K562 (cell line): ENCODE data around the gene CCDC9. TPM values are rescaled to one million over a fixed set of nuclear protein-coding genes. Genes with fewer than 3 reads are reported as not detected.
A peak's percentile ranks its signal among the peaks of the same experiment; 100 is the strongest.

Experiments
- ESRRB ChIP-seq: fragments of 250-450 bp; sonication (Bioruptor Pico); IDR thresholded peaks from 2 replicates; pipeline ENCODE4 v1.5.0; 2020; ENCODE audit warnings: mild to moderate bottlenecking, moderate library complexity, borderline replicate concordance
- HDAC1 ChIP-seq, 2 experiments: fragments of 450-650 bp; IDR thresholded peaks; 2 replicates each; pipeline ENCODE4 v1.6.1; 2016 to 2017; ENCODE audit warnings: inconsistent platforms in 1 of 2, mild to moderate bottlenecking in 1 of 2, moderate library complexity in 1 of 2
- JUNB ChIP-seq: fragments of 450-650 bp; formaldehyde crosslinking; conservative IDR thresholded peaks from 2 replicates; pipeline ENCODE4 v1.4.0; 2020; ENCODE audit warnings: mild to moderate bottlenecking
- NR2C2 ChIP-seq, 2 experiments: fragments of 200-800 bp in 1 of 2; sonication (Bioruptor generic) in 1 of 2; sonication (generic) in 1 of 2; formaldehyde crosslinking in 1 of 2; IDR thresholded peaks; 2 replicates each; pipeline versions ENCODE4 v1.6.1 to v1.8.0; 2016 to 2022; ENCODE audit warnings: mild to moderate bottlenecking in 1 of 2, missing compliant biosample characterization in 1 of 2, missing genetic modification characterization in 1 of 2, missing genetic modification reagents in 1 of 2
- RBFOX2 ChIP-seq: fragments of 200-400 bp; formaldehyde crosslinking; IDR thresholded peaks from 2 replicates; pipeline ENCODE4 v1.6.1; 2017; ENCODE audit warnings: low read depth, mild to moderate bottlenecking, low read length, moderate library complexity
- ZFP36 ChIP-seq: fragments of 150-350 bp; IDR thresholded peaks from 2 replicates; pipeline ENCODE4 v1.6.1; 2018; ENCODE audit warnings: low read length, low read depth; ENCODE audit not compliant: partially characterized antibody
- ZNF12 ChIP-seq: sonication (generic); formaldehyde crosslinking; IDR thresholded peaks from 2 replicates; pipeline ENCODE4 v1.4.0; 2020; ENCODE audit warnings: mild to moderate bottlenecking, missing genetic modification reagents
- polyA plus RNA-seq, 8 experiments: library from polyadenylated mRNA; depleted of rRNA in 4 of 8; stranded (reverse) in 5 of 8; unstranded in 3 of 8; fragments of >200 nt; fragmentation: Nextera tagmentation in 2 of 8; fragmentation: Illumina TruSeq in 1 of 8; extraction: Ambion mirVana in 2 of 8; extraction: Trizol in 1 of 8; gene quantifications; 2 replicates each; pipeline versions ENCODE4 v1.2.1 to v1.2.3, GENCODE V29; 2011 to 2014; ENCODE audit warnings: inconsistent platforms in 1 of 8, missing spikeins in 1 of 8
- total RNA-seq, 7 experiments: library from RNA; depleted of rRNA in 6 of 7; stranded (reverse); fragments of >200 nt in 6 of 7; fragmentation: Illumina TruSeq in 2 of 7; extraction: Trizol in 2 of 7; gene quantifications; 2 replicates each; pipeline versions ENCODE4 v1.2.1 to v1.2.3, GENCODE V29; 2011 to 2021; ENCODE audit warnings: low replicate concordance in 1 of 7
- TF ChIP-seq, protein P1 (sequence below): fragments of 450-650 bp; IDR thresholded peaks from one replicate; pipeline ENCODE4 v1.6.1; 2018; ENCODE audit warnings: mild to moderate bottlenecking, moderate library complexity; ENCODE audit not compliant: partially characterized antibody
- TF ChIP-seq, protein P2 (sequence below): fragments of 250-450 bp; sonication (Bioruptor Pico); IDR thresholded peaks from 2 replicates; pipeline ENCODE4 v1.4.0; 2020; ENCODE audit warnings: mild to moderate bottlenecking, moderate library complexity
- TF ChIP-seq, protein P3 (sequence below): fragments of 450-650 bp; IDR thresholded peaks from 2 replicates; pipeline ENCODE4 v1.6.1; 2017; ENCODE audit warnings: mild to moderate bottlenecking, moderate library complexity
- TF ChIP-seq, protein P4 (sequence below): sonication (generic); formaldehyde crosslinking; IDR thresholded peaks from 2 replicates; pipeline ENCODE4 v1.8.1; 2022; ENCODE audit warnings: missing genetic modification reagents
- TF ChIP-seq, protein P5 (sequence below): fragments of 450-650 bp; IDR thresholded peaks from 2 replicates; pipeline ENCODE4 v1.6.1; 2016

The CCDC9 gene
- total and polyA plus RNA-seq, 9 of the 15 experiments (the other 6 are each of a cell fraction or from before 2014, with no cell fraction given) = 0.23 to 38.6 (median 8.4) TPM

DNA sequence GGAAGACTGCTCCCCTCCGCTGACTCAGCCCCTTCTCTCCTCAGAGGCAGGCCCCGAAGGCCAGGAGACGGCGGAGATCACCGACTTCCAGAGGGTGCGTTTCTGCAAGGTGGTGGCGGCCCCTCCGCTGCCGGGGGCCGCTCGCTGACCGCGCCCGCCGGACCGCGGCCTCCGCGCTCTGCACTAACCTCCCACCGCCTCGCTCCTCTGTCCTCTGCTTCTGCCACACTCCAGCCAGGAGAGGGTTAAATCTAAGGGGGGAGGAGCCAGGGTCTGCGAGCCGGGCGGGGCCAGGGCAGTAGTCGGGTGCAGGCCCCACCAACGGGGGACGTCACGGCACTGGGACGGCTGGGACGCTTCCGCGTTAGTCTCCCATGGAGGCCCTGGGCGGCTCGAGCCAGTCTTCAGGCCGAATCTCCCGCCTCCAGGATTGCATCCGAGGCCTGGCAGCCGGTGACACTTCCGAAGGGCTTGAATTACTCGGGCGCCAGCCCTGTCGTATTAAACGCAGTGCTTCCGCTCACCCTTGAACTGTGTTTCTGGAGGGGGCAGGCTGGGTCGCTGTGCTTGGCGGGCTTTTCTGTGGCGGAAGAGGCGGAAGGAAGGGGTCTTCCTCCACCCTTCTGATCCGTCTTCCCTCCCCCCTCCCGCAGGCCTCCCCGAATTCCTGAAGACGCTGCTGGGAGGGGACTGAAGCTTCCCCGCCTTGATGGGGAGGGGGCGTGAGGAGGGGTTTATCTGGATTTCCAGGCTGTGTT lies 17.2 kb downstream of the CCDC9 start (continued):
- TF ChIP-seq, protein P1, sequence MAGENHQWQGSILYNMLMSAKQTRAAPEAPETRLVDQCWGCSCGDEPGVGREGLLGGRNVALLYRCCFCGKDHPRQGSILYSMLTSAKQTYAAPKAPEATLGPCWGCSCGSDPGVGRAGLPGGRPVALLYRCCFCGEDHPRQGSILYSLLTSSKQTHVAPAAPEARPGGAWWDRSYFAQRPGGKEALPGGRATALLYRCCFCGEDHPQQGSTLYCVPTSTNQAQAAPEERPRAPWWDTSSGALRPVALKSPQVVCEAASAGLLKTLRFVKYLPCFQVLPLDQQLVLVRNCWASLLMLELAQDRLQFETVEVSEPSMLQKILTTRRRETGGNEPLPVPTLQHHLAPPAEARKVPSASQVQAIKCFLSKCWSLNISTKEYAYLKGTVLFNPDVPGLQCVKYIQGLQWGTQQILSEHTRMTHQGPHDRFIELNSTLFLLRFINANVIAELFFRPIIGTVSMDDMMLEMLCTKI = no peak
- TF ChIP-seq, protein P2, sequence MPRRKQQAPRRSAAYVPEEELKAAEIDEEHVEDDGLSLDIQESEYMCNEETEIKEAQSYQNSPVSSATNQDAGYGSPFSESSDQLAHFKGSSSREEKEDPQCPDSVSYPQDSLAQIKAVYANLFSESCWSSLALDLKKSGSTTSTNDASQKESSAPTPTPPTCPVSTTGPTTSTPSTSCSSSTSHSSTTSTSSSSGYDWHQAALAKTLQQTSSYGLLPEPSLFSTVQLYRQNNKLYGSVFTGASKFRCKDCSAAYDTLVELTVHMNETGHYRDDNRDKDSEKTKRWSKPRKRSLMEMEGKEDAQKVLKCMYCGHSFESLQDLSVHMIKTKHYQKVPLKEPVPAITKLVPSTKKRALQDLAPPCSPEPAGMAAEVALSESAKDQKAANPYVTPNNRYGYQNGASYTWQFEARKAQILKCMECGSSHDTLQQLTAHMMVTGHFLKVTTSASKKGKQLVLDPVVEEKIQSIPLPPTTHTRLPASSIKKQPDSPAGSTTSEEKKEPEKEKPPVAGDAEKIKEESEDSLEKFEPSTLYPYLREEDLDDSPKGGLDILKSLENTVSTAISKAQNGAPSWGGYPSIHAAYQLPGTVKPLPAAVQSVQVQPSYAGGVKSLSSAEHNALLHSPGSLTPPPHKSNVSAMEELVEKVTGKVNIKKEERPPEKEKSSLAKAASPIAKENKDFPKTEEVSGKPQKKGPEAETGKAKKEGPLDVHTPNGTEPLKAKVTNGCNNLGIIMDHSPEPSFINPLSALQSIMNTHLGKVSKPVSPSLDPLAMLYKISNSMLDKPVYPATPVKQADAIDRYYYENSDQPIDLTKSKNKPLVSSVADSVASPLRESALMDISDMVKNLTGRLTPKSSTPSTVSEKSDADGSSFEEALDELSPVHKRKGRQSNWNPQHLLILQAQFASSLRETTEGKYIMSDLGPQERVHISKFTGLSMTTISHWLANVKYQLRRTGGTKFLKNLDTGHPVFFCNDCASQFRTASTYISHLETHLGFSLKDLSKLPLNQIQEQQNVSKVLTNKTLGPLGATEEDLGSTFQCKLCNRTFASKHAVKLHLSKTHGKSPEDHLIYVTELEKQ = no peak
- TF ChIP-seq JUNB (no peak), RBFOX2 (peak; percentile 96), HDAC1 (IDR thresholded peaks at IDR 0.05) (peak in 1 of 2 experiments; percentile 17; a peak in 2 of 4 replicates), NR2C2 (CRISPR knock-in tag; IDR thresholded peaks at IDR 0.05) (no peak), NR2C2 (tag; IDR thresholded peaks at IDR 0.05) (peak; percentile 85), ZNF12 (CRISPR knock-in tag) (0 out of 2 replicates have a peak, but pooled peaks have one; percentile 80), ESRRB (CRISPR knock-in tag) (no peak), ZFP36 (no peak)
- TF ChIP-seq, protein P3, sequence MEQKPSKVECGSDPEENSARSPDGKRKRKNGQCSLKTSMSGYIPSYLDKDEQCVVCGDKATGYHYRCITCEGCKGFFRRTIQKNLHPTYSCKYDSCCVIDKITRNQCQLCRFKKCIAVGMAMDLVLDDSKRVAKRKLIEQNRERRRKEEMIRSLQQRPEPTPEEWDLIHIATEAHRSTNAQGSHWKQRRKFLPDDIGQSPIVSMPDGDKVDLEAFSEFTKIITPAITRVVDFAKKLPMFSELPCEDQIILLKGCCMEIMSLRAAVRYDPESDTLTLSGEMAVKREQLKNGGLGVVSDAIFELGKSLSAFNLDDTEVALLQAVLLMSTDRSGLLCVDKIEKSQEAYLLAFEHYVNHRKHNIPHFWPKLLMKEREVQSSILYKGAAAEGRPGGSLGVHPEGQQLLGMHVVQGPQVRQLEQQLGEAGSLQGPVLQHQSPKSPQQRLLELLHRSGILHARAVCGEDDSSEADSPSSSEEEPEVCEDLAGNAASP = no peak
- TF ChIP-seq, protein P4, sequence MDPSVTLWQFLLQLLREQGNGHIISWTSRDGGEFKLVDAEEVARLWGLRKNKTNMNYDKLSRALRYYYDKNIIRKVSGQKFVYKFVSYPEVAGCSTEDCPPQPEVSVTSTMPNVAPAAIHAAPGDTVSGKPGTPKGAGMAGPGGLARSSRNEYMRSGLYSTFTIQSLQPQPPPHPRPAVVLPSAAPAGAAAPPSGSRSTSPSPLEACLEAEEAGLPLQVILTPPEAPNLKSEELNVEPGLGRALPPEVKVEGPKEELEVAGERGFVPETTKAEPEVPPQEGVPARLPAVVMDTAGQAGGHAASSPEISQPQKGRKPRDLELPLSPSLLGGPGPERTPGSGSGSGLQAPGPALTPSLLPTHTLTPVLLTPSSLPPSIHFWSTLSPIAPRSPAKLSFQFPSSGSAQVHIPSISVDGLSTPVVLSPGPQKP (CRISPR knock-in tag) = no peak
- TF ChIP-seq, protein P5, sequence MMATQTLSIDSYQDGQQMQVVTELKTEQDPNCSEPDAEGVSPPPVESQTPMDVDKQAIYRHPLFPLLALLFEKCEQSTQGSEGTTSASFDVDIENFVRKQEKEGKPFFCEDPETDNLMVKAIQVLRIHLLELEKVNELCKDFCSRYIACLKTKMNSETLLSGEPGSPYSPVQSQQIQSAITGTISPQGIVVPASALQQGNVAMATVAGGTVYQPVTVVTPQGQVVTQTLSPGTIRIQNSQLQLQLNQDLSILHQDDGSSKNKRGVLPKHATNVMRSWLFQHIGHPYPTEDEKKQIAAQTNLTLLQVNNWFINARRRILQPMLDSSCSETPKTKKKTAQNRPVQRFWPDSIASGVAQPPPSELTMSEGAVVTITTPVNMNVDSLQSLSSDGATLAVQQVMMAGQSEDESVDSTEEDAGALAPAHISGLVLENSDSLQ = no peak
